Right atrium auricular region (tissue), 2 donors: ENCODE measurements around the gene DRC1. TPM values are rescaled to one million over a fixed set of nuclear protein-coding genes. Genes with fewer than 3 reads are reported as not detected.

Source experiments
- DNase-seq: peaks from one replicate; pipeline ENCODE4 v3.0.0-alpha.2; 2019; ENCODE audit warnings: low spot score
- H3K27ac ChIP-seq, 2 donors: fragments of 200-600 bp; sonication (generic); 1 replicate in 1 of 2; 2 replicates in 1 of 2; pipeline ENCODE4 v1.5.1; 2016 to 2019
- H3K27me3 ChIP-seq, 2 donors: fragments of 200-600 bp; sonication (generic); one replicate each; pipeline versions ENCODE4 v1.5.1 to v1.6.0; 2017 to 2019
- H3K36me3 ChIP-seq: fragments of 200-600 bp; sonication (generic); one replicate; pipeline ENCODE4 v1.5.1; 2016
- H3K4me1 ChIP-seq, 2 donors: fragments of 200-600 bp; sonication (generic); one replicate each; pipeline versions ENCODE4 v1.5.1 to v1.6.0; 2017 to 2019
- H3K4me3 ChIP-seq, 2 donors: fragments of 200-600 bp; sonication (generic); 1 replicate in 1 of 2; 2 replicates in 1 of 2; pipeline ENCODE4 v1.5.1; 2017 to 2019; ENCODE audit warnings: mild to moderate bottlenecking in 1 of 2, moderate library complexity in 1 of 2
- H3K9me3 ChIP-seq, 2 donors: fragments of 200-600 bp; sonication (generic); one replicate each; pipeline ENCODE4 v1.5.1; 2019
- total RNA-seq, 2 donors: library from RNA; depleted of rRNA; stranded (reverse); fragments of >200 nt; gene quantifications; one replicate each; pipeline ENCODE4 v1.1.0, GENCODE V29; 2016
- TF ChIP-seq, protein P1 (sequence below), 2 donors: fragments of 200-600 bp; sonication (generic); IDR thresholded peaks; one replicate each; pipeline ENCODE4 v1.5.1; 2019; ENCODE audit warnings: antibody characterized with exemption in 2 of 2

DRC1 gene
- total RNA-seq, 2 donors from 2014 or later = not detected

GRCh38 chr2:26442301-26442700 lies 40.6 kb downstream of the DRC1 start:
- no peak overlapping the region for H3K27ac ChIP-seq
- no peak for DNase-seq
- H3K27me3 ChIP-seq = no peaks in the 10 kb centered on the region
- no peak overlapping the region for H3K4me3 ChIP-seq
- TF ChIP-seq, protein P1, sequence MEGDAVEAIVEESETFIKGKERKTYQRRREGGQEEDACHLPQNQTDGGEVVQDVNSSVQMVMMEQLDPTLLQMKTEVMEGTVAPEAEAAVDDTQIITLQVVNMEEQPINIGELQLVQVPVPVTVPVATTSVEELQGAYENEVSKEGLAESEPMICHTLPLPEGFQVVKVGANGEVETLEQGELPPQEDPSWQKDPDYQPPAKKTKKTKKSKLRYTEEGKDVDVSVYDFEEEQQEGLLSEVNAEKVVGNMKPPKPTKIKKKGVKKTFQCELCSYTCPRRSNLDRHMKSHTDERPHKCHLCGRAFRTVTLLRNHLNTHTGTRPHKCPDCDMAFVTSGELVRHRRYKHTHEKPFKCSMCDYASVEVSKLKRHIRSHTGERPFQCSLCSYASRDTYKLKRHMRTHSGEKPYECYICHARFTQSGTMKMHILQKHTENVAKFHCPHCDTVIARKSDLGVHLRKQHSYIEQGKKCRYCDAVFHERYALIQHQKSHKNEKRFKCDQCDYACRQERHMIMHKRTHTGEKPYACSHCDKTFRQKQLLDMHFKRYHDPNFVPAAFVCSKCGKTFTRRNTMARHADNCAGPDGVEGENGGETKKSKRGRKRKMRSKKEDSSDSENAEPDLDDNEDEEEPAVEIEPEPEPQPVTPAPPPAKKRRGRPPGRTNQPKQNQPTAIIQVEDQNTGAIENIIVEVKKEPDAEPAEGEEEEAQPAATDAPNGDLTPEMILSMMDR (IDR thresholded peaks at IDR 0.05) = no peak
- H3K9me3 ChIP-seq = no peaks in the 10 kb centered on the region
- no peaks in the 10 kb centered on the region for H3K4me1 ChIP-seq
- H3K36me3 ChIP-seq = no peaks in the 10 kb centered on the region

DNA sequence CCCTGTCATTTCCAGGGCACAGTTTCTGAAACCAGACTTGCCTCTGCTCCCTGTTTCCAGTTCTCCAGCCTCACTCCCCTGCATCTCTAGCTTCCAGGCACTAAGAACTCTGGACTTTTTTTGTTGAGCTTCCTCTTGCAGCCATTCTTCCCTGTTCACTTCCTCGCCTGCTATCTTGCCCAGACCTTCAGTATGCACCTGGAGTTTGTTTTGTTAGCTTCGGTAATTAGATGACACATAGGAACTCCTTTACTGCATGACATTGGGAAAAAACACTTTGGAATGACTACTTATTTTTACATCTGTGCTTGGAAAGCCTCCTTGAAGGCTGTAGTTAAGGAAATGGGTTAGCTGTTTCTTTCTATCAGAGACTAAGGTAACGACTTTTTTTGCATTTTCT lies 41.0 kb downstream of the DRC1 start:
- Histone ChIP-seq H3K27me3 (no peaks in the 10 kb centered on the region), H3K4me3 (no peak overlapping the region), H3K36me3 (no peaks in the 10 kb centered on the region), H3K9me3 (no peaks in the 10 kb centered on the region), H3K4me1 (no peaks in the 10 kb centered on the region), H3K27ac (no peak overlapping the region)
- DNase-seq = no peak
- TF ChIP-seq, protein P1 (IDR thresholded peaks at IDR 0.05) = no peak

DNA sequence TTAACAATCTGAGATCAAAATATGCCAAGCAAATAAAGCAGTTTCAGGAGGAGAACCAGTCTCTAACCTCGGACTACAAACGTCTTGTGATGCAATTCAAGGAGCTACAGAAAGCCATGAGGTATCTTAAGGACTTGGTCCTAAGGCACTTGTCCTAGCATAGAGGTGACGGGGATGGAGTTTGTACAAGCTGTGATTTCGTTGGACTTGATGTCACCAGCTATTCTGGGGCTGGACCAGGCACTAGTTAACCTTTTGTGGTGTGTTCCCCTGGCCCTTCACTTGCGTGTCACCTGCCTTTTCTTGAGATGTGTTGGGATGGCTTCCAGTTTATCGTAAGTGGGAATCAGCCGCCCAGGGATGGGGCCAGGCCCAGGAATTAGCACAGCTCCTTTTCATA lies 42.5 kb downstream of the DRC1 start:
- TF ChIP-seq, protein P1 (IDR thresholded peaks at IDR 0.05) = no peak

DNA sequence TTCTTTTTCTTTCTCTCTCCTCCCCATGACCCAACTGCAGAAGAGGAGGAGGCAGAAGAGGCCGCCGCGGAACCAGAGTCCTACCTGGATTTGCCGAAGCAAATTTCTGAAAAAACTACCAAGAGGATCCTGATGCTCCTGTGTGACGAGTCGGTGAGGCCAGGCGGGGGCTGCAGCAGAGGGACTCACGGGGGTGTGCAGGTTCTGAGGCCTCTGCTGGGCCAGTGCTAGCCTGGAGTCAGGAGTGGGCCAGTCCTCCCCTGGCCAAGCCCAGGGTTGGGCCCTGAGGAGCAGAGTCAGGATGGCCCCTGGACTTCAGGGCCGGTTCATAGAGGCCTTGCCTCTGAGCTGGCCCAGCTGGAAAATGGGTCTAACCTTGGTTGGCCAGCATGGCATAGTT lies 46.9 kb downstream of the DRC1 start:
- TF ChIP-seq, protein P1 (IDR thresholded peaks at IDR 0.05) = no peak
- peak; percentile 46 for DNase-seq
- H3K4me3 ChIP-seq = no peak overlapping the region
- no peaks in the 10 kb centered on the region for H3K27me3 ChIP-seq
- H3K36me3 ChIP-seq = no peaks in the 10 kb centered on the region
- no peak overlapping the region for H3K27ac ChIP-seq
- H3K9me3 ChIP-seq = no peaks in the 10 kb centered on the region
- H3K4me1 ChIP-seq = no peaks in the 10 kb centered on the region

More for the DNA sequence above, 42.5 kb downstream of the DRC1 start:
- no peaks in the 10 kb centered on the region for H3K4me1 ChIP-seq
- no peak overlapping the region for H3K4me3 ChIP-seq
- H3K27me3 ChIP-seq = no peaks in the 10 kb centered on the region
- no peaks in the 10 kb centered on the region for H3K36me3 ChIP-seq
- no peak overlapping the region for H3K27ac ChIP-seq
- peak; percentile 23 for DNase-seq
- H3K9me3 ChIP-seq = no peaks in the 10 kb centered on the region

DNA sequence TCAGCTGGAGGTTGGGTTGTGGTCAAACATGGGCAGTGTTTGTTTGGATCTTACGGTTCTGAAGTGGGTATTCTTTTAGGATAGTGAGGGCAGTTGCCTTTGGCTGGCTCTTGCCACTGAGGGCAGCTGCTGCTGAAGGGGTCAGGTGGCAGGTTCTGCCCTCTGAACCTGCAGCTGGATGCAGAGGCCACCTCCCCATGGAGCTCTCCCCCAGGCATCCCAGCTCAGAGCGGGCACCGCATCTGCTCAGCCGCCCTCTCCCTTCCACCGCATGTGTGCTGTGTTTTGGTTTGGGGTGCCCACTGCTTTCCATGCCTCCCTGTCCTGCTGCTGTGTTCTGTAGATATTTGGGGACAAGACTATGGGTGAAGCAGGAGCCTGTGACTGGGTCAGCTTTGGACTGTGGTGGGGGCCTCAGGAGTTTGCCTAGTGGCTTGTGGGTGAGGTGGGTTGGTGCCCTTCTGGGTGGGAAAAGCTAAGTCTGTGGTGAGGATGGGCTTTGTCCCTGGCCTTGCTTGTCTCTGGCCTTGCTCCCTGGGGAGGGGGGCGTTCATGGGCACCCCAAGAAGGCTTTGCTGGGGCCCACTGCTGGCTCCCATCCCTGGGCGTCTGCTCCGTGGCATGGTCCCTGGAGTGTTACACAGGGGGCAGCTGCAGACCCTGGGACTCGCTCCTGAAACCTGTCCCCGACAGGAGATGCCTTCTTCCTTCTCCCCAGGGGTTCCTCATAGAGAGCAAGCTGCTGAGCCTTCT lies 47.7 kb downstream of the DRC1 start:
- TF ChIP-seq, protein P1 (IDR thresholded peaks at IDR 0.05) = no peak
- peak; percentile 16 for DNase-seq
- Histone ChIP-seq H3K9me3 (no peaks in the 10 kb centered on the region), H3K4me1 (no peaks in the 10 kb centered on the region), H3K36me3 (no peaks in the 10 kb centered on the region), H3K27me3 (no peaks in the 10 kb centered on the region), H3K27ac (no peak overlapping the region), H3K4me3 (no peak overlapping the region)
